Measurements from ENCODE around the gene OPTC.
"Not testable (repeated sequence)": the region's sequence is repeated elsewhere in the genome, so short reads cannot be mapped to it uniquely, and the experiment has no call there.

The OPTC gene

GRCh38 chr1:203512517-203512847 is 18.5 kb downstream of the OPTC start:
- no peak for TF ChIP-seq TAF1 (IDR thresholded peaks at IDR 0.05; ENCODE audit: borderline replicate concordance, low read depth, low read length)
- FAIRE-seq (no peak), DNase-seq (ENCODE audit: insufficient read length) (no peak)

- TF ChIP-seq POLR2A (IDR thresholded peaks at IDR 0.05; ENCODE audit: low read depth, low read length), result no peak
- TF ChIP-seq POLR2AphosphoS5 (IDR thresholded peaks at IDR 0.05; ENCODE audit: low read depth, low read length), result no peak
- TF ChIP-seq TAF1 (IDR thresholded peaks at IDR 0.05; ENCODE audit: borderline replicate concordance, low read depth, low read length), result no peak
- peak; percentile 33 for DNase-seq (ENCODE audit: insufficient read length)
- peak; percentile 57 for FAIRE-seq
These were observed 19.1 kb downstream of the OPTC start for GRCh38 chr1:203512848-203513584.

GRCh38 chr1:203513585-203514031 is 19.7 kb downstream of the OPTC start:
- TF ChIP-seq POLR2A (IDR thresholded peaks at IDR 0.05; ENCODE audit: low read depth, low read length) (no peak), TAF1 (IDR thresholded peaks at IDR 0.05; ENCODE audit: borderline replicate concordance, low read depth, low read length) (no peak), POLR2AphosphoS5 (IDR thresholded peaks at IDR 0.05; ENCODE audit: low read depth, low read length) (no peak)
- no peak for FAIRE-seq
- DNase-seq (ENCODE audit: insufficient read length), result no peak

- no peak for DNase-seq (ENCODE audit: insufficient read length)
- no peak for TF ChIP-seq POLR2A (IDR thresholded peaks at IDR 0.05; ENCODE audit: low read depth, low read length)
- FAIRE-seq, result no peak
These were observed 22.2 kb downstream of the OPTC start for GRCh38 chr1:203516184-203516583.

GRCh38 chr1:203516906-203517305 is 23.0 kb downstream of the OPTC start:
- no peak for DNase-seq (ENCODE audit: insufficient read length)
- TF ChIP-seq POLR2A (IDR thresholded peaks at IDR 0.05; ENCODE audit: low read depth, low read length), result no peak
- TF ChIP-seq TAF1 (IDR thresholded peaks at IDR 0.05; ENCODE audit: borderline replicate concordance, low read depth, low read length), result no peak
- FAIRE-seq, result no peak

- FAIRE-seq (no peak), DNase-seq (ENCODE audit: insufficient read length) (no peak)
- TF ChIP-seq POLR2A (IDR thresholded peaks at IDR 0.05; ENCODE audit: low read depth, low read length), result no peak
- no peak for TF ChIP-seq TAF1 (IDR thresholded peaks at IDR 0.05; ENCODE audit: borderline replicate concordance, low read depth, low read length)
- no peak for TF ChIP-seq POLR2AphosphoS5 (IDR thresholded peaks at IDR 0.05; ENCODE audit: low read depth, low read length)
These were observed 23.6 kb downstream of the OPTC start for GRCh38 chr1:203517426-203518110.

- not testable (repeated sequence) for DNase-seq (ENCODE audit: insufficient read length); FAIRE-seq
These were observed 24.2 kb downstream of the OPTC start for GRCh38 chr1:203518139-203518538.

- no peak for DNase-seq (ENCODE audit: insufficient read length)
- FAIRE-seq, result no peak
- no peak for TF ChIP-seq POLR2A (IDR thresholded peaks at IDR 0.05; ENCODE audit: low read depth, low read length)
- TF ChIP-seq TAF1 (IDR thresholded peaks at IDR 0.05; ENCODE audit: borderline replicate concordance, low read depth, low read length), result no peak
- TF ChIP-seq POLR2AphosphoS5 (IDR thresholded peaks at IDR 0.05; ENCODE audit: low read depth, low read length), result no peak
These were observed 24.6 kb downstream of the OPTC start for GRCh38 chr1:203518541-203518940.

GRCh38 chr1:203519053-203519840 is 25.3 kb downstream of the OPTC start:
- DNase-seq (ENCODE audit: insufficient read length) (no peak), FAIRE-seq (no peak)
- TF ChIP-seq POLR2A (IDR thresholded peaks at IDR 0.05; ENCODE audit: low read depth, low read length) (no peak), POLR2AphosphoS5 (IDR thresholded peaks at IDR 0.05; ENCODE audit: low read depth, low read length) (no peak), TAF1 (IDR thresholded peaks at IDR 0.05; ENCODE audit: borderline replicate concordance, low read depth, low read length) (no peak)

- DNase-seq (ENCODE audit: insufficient read length), result no peak
- TF ChIP-seq TAF1 (IDR thresholded peaks at IDR 0.05; ENCODE audit: borderline replicate concordance, low read depth, low read length) (no peak), POLR2AphosphoS5 (IDR thresholded peaks at IDR 0.05; ENCODE audit: low read depth, low read length) (no peak), POLR2A (IDR thresholded peaks at IDR 0.05; ENCODE audit: low read depth, low read length) (no peak)
- FAIRE-seq, result no peak
These were observed 25.9 kb downstream of the OPTC start for GRCh38 chr1:203519896-203520295.

- no peak for FAIRE-seq
- no peak for DNase-seq (ENCODE audit: insufficient read length)
- TF ChIP-seq POLR2AphosphoS5 (IDR thresholded peaks at IDR 0.05; ENCODE audit: low read depth, low read length) (no peak), TAF1 (IDR thresholded peaks at IDR 0.05; ENCODE audit: borderline replicate concordance, low read depth, low read length) (no peak), POLR2A (IDR thresholded peaks at IDR 0.05; ENCODE audit: low read depth, low read length) (no peak)
These were observed 26.4 kb downstream of the OPTC start for GRCh38 chr1:203520315-203520714.
